ENCODE results near the gene NRTN. TPM values are rescaled to one million over a fixed set of nuclear protein-coding genes. Genes with fewer than 3 reads are reported as not detected.

NRTN gene
- total and polyA plus RNA-seq, 2 donors (not counting 1 experiment from before 2014, with no cell fraction given) = 0.27 TPM; not detected in 1

GRCh38 chr19:5864725-5865486, 60.0 kb downstream of the NRTN start:
- H2AFZ ChIP-seq (ENCODE audit: insufficient read depth, low read depth, low read length, poor library complexity, severe bottlenecking) = no peak overlapping the region
- H4K20me1 ChIP-seq (ENCODE audit: control insufficient read depth, insufficient read depth, low read length, poor library complexity, severe bottlenecking) = no peaks in the 10 kb centered on the region
- Mint-ChIP-seq H3K9me3 (ENCODE audit: insufficient read depth) (no peaks in the 10 kb centered on the region), H3K4me1 (no peaks in the 10 kb centered on the region), H3K27me3 (peaks cover 16% of the 10 kb centered on the region), H3K27ac (no peak overlapping the region), H3K4me3 (no peak overlapping the region)
- peaks cover 0 to 4% (median 0%) of the 10 kb centered on the region in 4 experiments for H3K27me3 ChIP-seq (replicated peaks in 1 of 4; ENCODE audit: control extremely low read depth in 1 of 4, control insufficient read depth in 3 of 4, insufficient read depth in 4 of 4, low read length in 3 of 4)
- H3K9me3 ChIP-seq (ENCODE audit: control extremely low read depth in 1 of 3, control insufficient read depth in 2 of 3, insufficient read depth in 1 of 3, low read length in 2 of 3) = no peaks in the 10 kb centered on the region
- ATAC-seq (ENCODE audit: low read depth) (no peak), DNase-seq (no peak)
- WGBS (ENCODE audit: insufficient coverage) = 92% methylated on average over 14 of the region's 14 CpGs
- no peak overlapping the region for H3K27ac ChIP-seq (ENCODE audit: low read length in 2 of 2)
- H3K36me3 ChIP-seq (replicated peaks in 1 of 2; ENCODE audit: control extremely low read depth in 1 of 2, control insufficient read depth in 1 of 2, extremely low read depth in 1 of 2, insufficient read depth in 2 of 2, low read length in 1 of 2) = no peaks in the 10 kb centered on the region
- intact Hi-C loops (cut with micrococcal nuclease) = no loop called here
- H3K9ac ChIP-seq (ENCODE audit: low read length) = no peak overlapping the region
- ChIA-PET CTCF (no interaction called here), POLR2A (no interaction called here)
- no peak overlapping the region for H3K4me2 ChIP-seq (replicated peaks; ENCODE audit: low read depth, low read length, poor library complexity, severe bottlenecking)
- H3K4me3 ChIP-seq (ENCODE audit: control extremely low read depth in 1 of 5, extremely low read depth in 1 of 5, insufficient read depth in 1 of 5, low read depth in 2 of 5, low read length in 4 of 5) = no peak overlapping the region
- H3K79me2 ChIP-seq (ENCODE audit: control insufficient read depth, insufficient read depth, low read length) = no peaks in the 10 kb centered on the region
- TF ChIP-seq EZH2 (IDR thresholded peaks at IDR 0.05; ENCODE audit: borderline replicate concordance, insufficient read depth, low read depth, low read length, poor library complexity, severe bottlenecking) = no peak
- no peak for TF ChIP-seq CTCF (IDR thresholded peaks at IDR 0.05)
- H3K4me1 ChIP-seq (ENCODE audit: control insufficient read depth in 2 of 2, insufficient read depth in 2 of 2, low read length in 2 of 2) = no peaks in the 10 kb centered on the region

- ATAC-seq (ENCODE audit: low read depth) = no peak
- Mint-ChIP-seq H3K27me3 (peaks cover 11% of the 10 kb centered on the region), H3K4me3 (no peak overlapping the region), H3K9me3 (ENCODE audit: insufficient read depth) (no peaks in the 10 kb centered on the region), H3K27ac (no peak overlapping the region), H3K4me1 (no peaks in the 10 kb centered on the region)
- intact Hi-C loops (cut with micrococcal nuclease) = no loop called here
- Histone ChIP-seq H3K79me2 (ENCODE audit: control insufficient read depth, insufficient read depth, low read length) (no peaks in the 10 kb centered on the region), H2AFZ (ENCODE audit: insufficient read depth, low read depth, low read length, poor library complexity, severe bottlenecking) (no peak overlapping the region), H3K4me2 (replicated peaks; ENCODE audit: low read depth, low read length, poor library complexity, severe bottlenecking) (no peak overlapping the region), H3K9me3 (ENCODE audit: control extremely low read depth in 1 of 3, control insufficient read depth in 2 of 3, insufficient read depth in 1 of 3, low read length in 2 of 3) (no peaks in the 10 kb centered on the region), H3K4me3 (ENCODE audit: control extremely low read depth in 1 of 5, extremely low read depth in 1 of 5, insufficient read depth in 1 of 5, low read depth in 2 of 5, low read length in 4 of 5) (no peak overlapping the region), H3K36me3 (replicated peaks in 1 of 2; ENCODE audit: control extremely low read depth in 1 of 2, control insufficient read depth in 1 of 2, extremely low read depth in 1 of 2, insufficient read depth in 2 of 2, low read length in 1 of 2) (no peaks in the 10 kb centered on the region), H3K4me1 (ENCODE audit: control insufficient read depth in 2 of 2, insufficient read depth in 2 of 2, low read length in 2 of 2) (no peaks in the 10 kb centered on the region), H3K27me3 (replicated peaks in 1 of 4; ENCODE audit: control extremely low read depth in 1 of 4, control insufficient read depth in 3 of 4, insufficient read depth in 4 of 4, low read length in 3 of 4) (peaks cover 0 to 4% (median 0%) of the 10 kb centered on the region in 4 experiments), H3K9ac (ENCODE audit: low read length) (no peak overlapping the region), H3K27ac (ENCODE audit: low read length in 2 of 2) (no peak overlapping the region), H4K20me1 (ENCODE audit: control insufficient read depth, insufficient read depth, low read length, poor library complexity, severe bottlenecking) (no peaks in the 10 kb centered on the region)
- POLR2A ChIA-PET = no interaction called here
- DNase-seq = no peak
- TF ChIP-seq CTCF (IDR thresholded peaks at IDR 0.05) = no peak
- no peak for TF ChIP-seq EZH2 (IDR thresholded peaks at IDR 0.05; ENCODE audit: borderline replicate concordance, insufficient read depth, low read depth, low read length, poor library complexity, severe bottlenecking)
- CTCF ChIA-PET = no interaction called here
- 90% methylated on average over 11 of the region's 11 CpGs for WGBS (ENCODE audit: insufficient coverage)
These were observed 60.9 kb downstream of the NRTN start for GRCh38 chr19:5865772-5866171.

Measured in B cell (primary cell).